ENCODE data around the gene FOXN3. TPM values are rescaled to one million over a fixed set of nuclear protein-coding genes. Genes with fewer than 3 reads are reported as not detected.
A peak's percentile ranks its signal among the peaks of the same experiment; 100 is the strongest.

FOXN3 gene
- total RNA-seq, 1 experiment from 2014 or later: 125 TPM

GRCh38 chr14:89179891-89180404, 237.1 kb downstream of the FOXN3 start:
- H3T11ph ChIP-seq (ENCODE audit: low read length): no peak overlapping the region
- no CpG with 5 or more reads among the region's 13 CpGs for WGBS (ENCODE audit: extremely low coverage, insufficient read length, low lambda C conversion rate)
- H3K4me2 ChIP-seq (ENCODE audit: insufficient read depth, insufficient read length, low read length): no peak overlapping the region
- no peaks in the 10 kb centered on the region; the same call in 1 of the 2 replicates for H3K4me1 ChIP-seq (ENCODE audit: insufficient read depth, low read length)
- no peaks in the 10 kb centered on the region for H3K27me3 ChIP-seq (ENCODE audit: insufficient read depth, low read length)
- DNase-seq: no peak
- H4K8ac ChIP-seq (replicated peaks; ENCODE audit: insufficient read length, low read depth, low read length): no peak overlapping the region
- H3K23me2 ChIP-seq (ENCODE audit: insufficient read length, low read depth, low read length, poor library complexity, severe bottlenecking): no peaks in the 10 kb centered on the region
- no peaks in the 10 kb centered on the region for H3K9me3 ChIP-seq (ENCODE audit: control insufficient read depth, low read depth, low read length)
- no peaks in the 10 kb centered on the region for H3K27me3 Mint-ChIP-seq (ENCODE audit: low read depth)
- H3K23ac ChIP-seq (ENCODE audit: insufficient read length, low read depth, low read length): no peak overlapping the region
- no peak overlapping the region for H2AFZ ChIP-seq (ENCODE audit: low read length)
- no peak overlapping the region for H3K14ac ChIP-seq (ENCODE audit: insufficient read depth, low read length)
- peaks cover 27 to 56% (median 33%) of the 10 kb centered on the region in 3 experiments; a peak in 6 of 7 replicates for H3K36me3 Mint-ChIP-seq (ENCODE audit: insufficient read depth in 1 of 3, low read depth in 3 of 3)
- H3K56ac ChIP-seq (ENCODE audit: insufficient read length, low read depth, low read length): no peak overlapping the region
- H2BK20ac ChIP-seq (ENCODE audit: low read depth, low read length, poor library complexity, severe bottlenecking): no peak overlapping the region
- no peak overlapping the region for H2BK5ac ChIP-seq (ENCODE audit: insufficient read length, low read length)
- H3K4me1 Mint-ChIP-seq: peaks cover 11% of the 10 kb centered on the region in 2 experiments
- no peak overlapping the region for H2BK12ac ChIP-seq (ENCODE audit: insufficient read length, low read depth, low read length)
- H3K27ac Mint-ChIP-seq: peak overlapping the region; percentile 24 to 78 (median 44); a peak in 5 of 7 replicates
- no peak overlapping the region for H4K5ac ChIP-seq (ENCODE audit: insufficient read length, low read depth, low read length)
- no peak overlapping the region for H3K27ac ChIP-seq (ENCODE audit: insufficient read length, low read depth, low read length)
- no peaks in the 10 kb centered on the region for H3K79me1 ChIP-seq (ENCODE audit: insufficient read depth, low read depth, low read length, poor library complexity, severe bottlenecking)
- no peak overlapping the region for H3K18ac ChIP-seq (ENCODE audit: insufficient read length, low read depth, low read length)
- no peak overlapping the region for H3K4me3 Mint-ChIP-seq
- H4K20me1 ChIP-seq (ENCODE audit: control insufficient read depth, insufficient read depth, insufficient read length): no peaks in the 10 kb centered on the region
- no peak overlapping the region for H3K9ac ChIP-seq (ENCODE audit: extremely low read depth, insufficient read length, low read length)
- no peak for TF ChIP-seq CTCF (conservative IDR thresholded peaks at IDR 0.05)
- no peaks in the 10 kb centered on the region; the same call in 1 of the 2 replicates for H3K79me2 ChIP-seq (ENCODE audit: insufficient read depth, low read length)
- 0 out of 5 replicates have a peak, but pooled peaks cover 0 to 2% of the 10 kb centered on the region in 2 experiments for H3K9me3 Mint-ChIP-seq
- H2BK15ac ChIP-seq (ENCODE audit: low read depth, low read length): no peak overlapping the region
- H4K91ac ChIP-seq (ENCODE audit: insufficient read length, low read depth, low read length): no peak overlapping the region
- no peak overlapping the region for H2AK5ac ChIP-seq (ENCODE audit: insufficient read length, low read length)
- no peak overlapping the region for H3K4ac ChIP-seq (ENCODE audit: low read depth, low read length)
- H2BK120ac ChIP-seq (ENCODE audit: low read depth, low read length, poor library complexity, severe bottlenecking): no peak overlapping the region
